GM12878 (cell line): Measurements from ENCODE around the gene SYCP3. TPM values are rescaled to one million over a fixed set of nuclear protein-coding genes. Genes with fewer than 3 reads are reported as not detected.

Experiments
- CUX1 ChIP-seq: IDR thresholded peaks from 2 replicates; pipeline ENCODE4 v1.6.1; 2012; ENCODE audit warnings: improper control_type of control experiment, low read depth, low read length; ENCODE audit not compliant: insufficient replicate concordance
- HDAC2 ChIP-seq: fragments of 200-600 bp; sonication (generic); IDR thresholded peaks from 2 replicates; pipeline ENCODE4 v1.6.1; 2017
- PAX5 ChIP-seq: IDR thresholded peaks from 2 replicates; pipeline ENCODE4 v1.6.1; 2011; ENCODE audit warnings: low read depth, low read length, borderline replicate concordance
- STAT3 ChIP-seq: IDR thresholded peaks from 2 replicates; pipeline ENCODE4 v1.6.1; 2011; ENCODE audit warnings: low read depth, low read length, improper control_type of control experiment
- polyA plus RNA-seq, 11 experiments: library from polyadenylated mRNA; depleted of rRNA in 4 of 11; unstranded in 6 of 11; stranded (reverse) in 5 of 11; fragments of >200 nt; fragmentation: Nextera tagmentation in 4 of 11; fragmentation: Illumina TruSeq in 1 of 11; extraction: Ambion mirVana in 4 of 11; extraction: Trizol in 1 of 11; gene quantifications; 1 replicate in 1 of 11; 2 replicates in 10 of 11; pipeline versions ENCODE4 v1.2.1 to v1.2.3, GENCODE V29; 2011 to 2016; ENCODE audit warnings: inconsistent platforms in 2 of 11, missing spikeins in 2 of 11, low read depth in 1 of 11
- total RNA-seq, 4 experiments: library from RNA; depleted of rRNA in 3 of 4; stranded (reverse); fragments of >200 nt in 3 of 4; fragmentation: Illumina TruSeq in 1 of 4; extraction: Trizol in 1 of 4; gene quantifications; 2 replicates each; pipeline versions ENCODE4 v1.2.1 to v1.2.3, GENCODE V29; 2013 to 2021
- TF ChIP-seq, protein P1 (sequence below): fragments of 450-650 bp; IDR thresholded peaks from 2 replicates; pipeline ENCODE4 v1.6.1; 2018; ENCODE audit warnings: borderline replicate concordance, mild to moderate bottlenecking; ENCODE audit not compliant: partially characterized antibody

The SYCP3 gene
- total and polyA plus RNA-seq, 10 of the 15 experiments (the other 5 are each of a cell fraction or from before 2014, with no cell fraction given): 0.08 to 0.58 (median 0.21) TPM

DNA sequence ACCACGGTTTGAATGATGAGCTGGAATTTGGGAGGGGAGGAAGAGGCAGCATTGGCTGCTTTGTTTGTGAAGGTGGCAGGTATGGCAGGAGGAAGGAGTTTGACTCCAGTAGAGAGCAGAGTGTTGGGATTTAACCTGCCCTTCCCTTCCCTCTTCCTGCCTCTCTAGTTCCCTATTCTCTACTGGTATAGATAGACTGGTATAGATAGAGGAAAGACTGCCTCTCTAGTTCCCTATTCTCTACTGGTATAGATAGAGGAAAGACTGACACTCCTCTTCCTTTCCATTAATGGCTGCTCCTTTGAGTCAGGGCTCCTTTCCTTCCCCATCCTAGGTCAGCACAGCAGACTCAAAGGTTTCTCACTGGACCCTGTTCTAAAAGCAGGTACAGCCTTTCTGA is 8.4 kb upstream of the SYCP3 start (continued):
- TF ChIP-seq CUX1 (no peak), HDAC2 (no peak), PAX5 (no peak), STAT3 (no peak)
- TF ChIP-seq, protein P1, sequence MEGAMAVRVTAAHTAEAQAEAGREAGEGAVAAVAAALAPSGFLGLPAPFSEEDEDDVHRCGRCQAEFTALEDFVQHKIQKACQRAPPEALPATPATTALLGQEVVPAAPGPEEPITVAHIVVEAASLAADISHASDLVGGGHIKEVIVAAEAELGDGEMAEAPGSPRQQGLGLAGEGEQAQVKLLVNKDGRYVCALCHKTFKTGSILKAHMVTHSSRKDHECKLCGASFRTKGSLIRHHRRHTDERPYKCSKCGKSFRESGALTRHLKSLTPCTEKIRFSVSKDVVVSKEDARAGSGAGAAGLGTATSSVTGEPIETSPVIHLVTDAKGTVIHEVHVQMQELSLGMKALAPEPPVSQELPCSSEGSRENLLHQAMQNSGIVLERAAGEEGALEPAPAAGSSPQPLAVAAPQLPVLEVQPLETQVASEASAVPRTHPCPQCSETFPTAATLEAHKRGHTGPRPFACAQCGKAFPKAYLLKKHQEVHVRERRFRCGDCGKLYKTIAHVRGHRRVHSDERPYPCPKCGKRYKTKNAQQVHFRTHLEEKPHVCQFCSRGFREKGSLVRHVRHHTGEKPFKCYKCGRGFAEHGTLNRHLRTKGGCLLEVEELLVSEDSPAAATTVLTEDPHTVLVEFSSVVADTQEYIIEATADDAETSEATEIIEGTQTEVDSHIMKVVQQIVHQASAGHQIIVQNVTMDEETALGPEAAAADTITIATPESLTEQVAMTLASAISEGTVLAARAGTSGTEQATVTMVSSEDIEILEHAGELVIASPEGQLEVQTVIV: no peak
